ENCODE measurements around the gene CEP350.
"Not testable (repeated sequence)": the region's sequence is repeated elsewhere in the genome, so short reads cannot be mapped to it uniquely, and the experiment has no call there.

The CEP350 gene

GRCh38 chr1:179939941-179940340 is 14.7 kb upstream of the CEP350 start:
- no peak for DNase-seq

GRCh38 chr1:179941454-179941853 is 13.2 kb upstream of the CEP350 start:
- DNase-seq: no peak

DNA sequence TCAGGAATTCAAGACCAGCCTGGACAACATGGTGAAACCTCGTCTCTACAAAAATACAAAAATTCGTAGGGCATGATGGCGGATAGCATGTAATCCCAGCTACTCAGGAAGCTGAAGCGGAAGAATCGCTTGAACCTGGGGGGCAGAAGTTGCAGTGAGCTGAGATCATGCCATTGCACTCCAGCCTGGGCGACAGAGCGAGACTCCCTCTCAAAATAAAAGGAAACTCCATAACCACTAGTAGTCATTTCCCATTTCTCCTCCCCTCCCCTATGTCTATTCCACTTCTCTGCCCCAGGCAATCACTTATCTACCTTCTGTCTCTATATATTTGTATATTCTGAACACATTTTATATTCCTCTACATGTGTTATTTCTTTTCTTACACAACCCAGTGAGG is 4.0 kb upstream of the CEP350 start:
- DNase-seq: no peak

DNA sequence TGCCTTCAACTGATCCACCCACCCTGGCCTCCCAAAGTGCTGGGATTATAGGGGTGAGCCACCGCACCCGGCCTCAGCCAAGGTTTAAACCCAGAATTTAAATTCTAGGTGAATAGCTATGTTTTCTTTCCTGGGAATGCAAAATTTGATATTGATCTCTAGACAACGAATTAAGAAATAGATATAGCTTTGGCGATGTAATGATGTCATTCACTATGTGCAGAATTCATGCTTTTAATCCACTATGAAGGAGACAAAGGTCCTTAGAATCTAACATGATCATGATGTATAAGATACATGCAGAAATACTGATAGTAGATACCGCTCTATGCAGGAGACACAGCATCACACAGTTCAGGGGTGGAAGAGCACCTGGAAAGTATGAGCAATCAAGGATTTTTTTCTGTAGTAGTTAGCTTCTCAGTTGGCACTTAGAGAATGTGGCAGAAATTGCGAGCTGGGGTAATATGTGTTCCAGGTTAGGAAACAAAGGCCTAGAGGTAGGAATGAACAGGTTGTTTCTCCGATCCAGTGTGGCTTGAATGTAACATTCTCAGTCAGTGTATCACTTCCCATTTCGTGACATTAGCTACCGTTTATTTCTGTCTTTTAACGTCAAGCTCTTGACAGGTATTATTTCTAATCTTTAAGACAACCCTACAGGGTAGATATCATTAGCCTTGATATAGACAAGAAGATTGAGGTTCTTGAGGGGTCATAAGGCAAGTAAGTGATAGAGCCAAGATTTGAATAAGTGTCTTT is 3.0 kb upstream of the CEP350 start:
- no peak for DNase-seq

GRCh38 chr1:179952186-179952585 is 2.4 kb upstream of the CEP350 start:
- DNase-seq: no peak

DNA sequence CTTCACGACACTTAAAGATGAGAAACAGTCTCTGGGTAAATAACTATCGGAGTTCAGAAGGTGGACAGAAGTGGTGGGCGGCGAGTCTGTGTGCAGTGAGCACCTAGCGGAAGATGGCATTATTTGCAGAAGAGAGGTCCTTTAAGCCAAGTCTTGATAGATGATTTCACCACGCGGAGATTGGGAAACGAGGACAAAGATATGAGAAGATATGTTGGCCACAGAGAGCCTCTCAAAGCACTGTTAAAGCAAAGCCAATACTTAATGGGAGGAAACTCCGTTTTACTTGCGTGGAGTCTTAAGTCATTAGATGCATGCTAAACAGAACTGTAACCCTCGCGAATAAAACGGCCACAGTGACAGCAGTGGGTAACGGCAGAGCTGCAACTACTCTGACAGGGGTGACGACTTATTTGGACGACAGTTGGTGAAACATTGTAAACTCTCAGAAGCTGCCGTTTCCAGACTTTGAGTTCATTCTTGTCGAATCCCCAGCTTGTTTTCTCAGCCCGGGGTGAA is 577 bp upstream of the CEP350 start:
- no peak for DNase-seq

GRCh38 chr1:179955287-179955680 is 674 bp downstream of the CEP350 start:
- no peak for DNase-seq

GRCh38 chr1:179955731-179956130 is 1.1 kb downstream of the CEP350 start:
- no peak for DNase-seq

DNA sequence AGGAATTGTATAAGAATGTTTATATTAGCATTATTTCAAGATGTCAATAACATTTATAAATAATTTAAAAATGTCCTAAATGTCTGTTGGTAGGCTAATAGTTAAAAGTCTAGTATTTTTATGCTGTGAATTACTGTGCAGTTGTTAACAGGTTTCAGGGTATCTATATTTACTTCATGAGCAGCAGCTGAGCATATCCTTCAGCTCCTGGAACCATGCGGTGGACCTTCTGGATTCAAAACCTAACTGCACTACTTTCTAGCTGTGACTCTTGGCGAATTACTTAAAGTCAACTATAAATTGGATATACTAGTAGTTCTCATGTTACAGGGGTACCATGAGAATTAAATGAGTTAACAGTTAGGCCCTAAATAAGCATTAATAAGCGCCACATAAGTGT is 3.7 kb downstream of the CEP350 start:
- no peak for DNase-seq

GRCh38 chr1:179962168-179962567 is 7.6 kb downstream of the CEP350 start:
- DNase-seq: not testable (repeated sequence)

GRCh38 chr1:179966551-179966950 is 11.9 kb downstream of the CEP350 start:
- no peak for DNase-seq

DNA sequence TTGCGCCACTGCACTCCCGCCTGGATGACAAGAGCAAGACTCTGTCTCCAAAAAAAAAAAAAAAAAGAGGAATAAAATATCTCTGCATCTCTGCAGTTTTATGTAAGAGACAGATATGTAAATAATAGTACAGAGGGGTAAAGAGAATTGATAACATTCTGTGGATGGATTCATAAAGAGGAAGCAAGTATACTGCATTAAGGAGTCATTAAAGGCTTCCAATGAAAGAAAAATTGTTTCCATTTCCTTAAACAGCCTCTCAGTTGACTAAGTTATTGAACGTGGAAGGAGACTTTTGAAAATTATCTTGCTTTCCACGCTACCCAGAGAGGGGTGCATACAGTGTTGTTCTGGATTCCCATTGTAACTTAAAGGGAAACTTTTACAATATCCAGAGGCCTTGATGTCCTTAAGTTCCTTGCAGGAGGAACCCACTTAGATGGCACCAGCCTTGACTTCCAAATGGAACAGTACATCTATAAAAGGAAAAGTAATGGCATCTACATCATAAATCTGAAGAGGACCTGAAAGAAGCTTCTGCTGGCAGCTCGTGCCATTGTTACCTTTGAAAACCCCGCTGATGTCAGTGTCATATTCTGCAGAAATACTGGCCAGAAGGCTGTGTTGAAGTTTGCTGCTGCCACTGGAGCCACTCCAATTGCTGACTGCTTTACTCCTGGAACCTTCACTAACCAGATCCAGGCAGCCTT is 13.8 kb downstream of the CEP350 start:
- DNase-seq: no peak

GRCh38 chr1:179968994-179969919 is 14.6 kb downstream of the CEP350 start:
- DNase-seq: no peak

GRCh38 chr1:179969962-179970361 is 15.4 kb downstream of the CEP350 start:
- DNase-seq: no peak

- DNase-seq: no peak
Measured at GRCh38 chr1:179971563-179972496, 17.2 kb downstream of the CEP350 start.

DNA sequence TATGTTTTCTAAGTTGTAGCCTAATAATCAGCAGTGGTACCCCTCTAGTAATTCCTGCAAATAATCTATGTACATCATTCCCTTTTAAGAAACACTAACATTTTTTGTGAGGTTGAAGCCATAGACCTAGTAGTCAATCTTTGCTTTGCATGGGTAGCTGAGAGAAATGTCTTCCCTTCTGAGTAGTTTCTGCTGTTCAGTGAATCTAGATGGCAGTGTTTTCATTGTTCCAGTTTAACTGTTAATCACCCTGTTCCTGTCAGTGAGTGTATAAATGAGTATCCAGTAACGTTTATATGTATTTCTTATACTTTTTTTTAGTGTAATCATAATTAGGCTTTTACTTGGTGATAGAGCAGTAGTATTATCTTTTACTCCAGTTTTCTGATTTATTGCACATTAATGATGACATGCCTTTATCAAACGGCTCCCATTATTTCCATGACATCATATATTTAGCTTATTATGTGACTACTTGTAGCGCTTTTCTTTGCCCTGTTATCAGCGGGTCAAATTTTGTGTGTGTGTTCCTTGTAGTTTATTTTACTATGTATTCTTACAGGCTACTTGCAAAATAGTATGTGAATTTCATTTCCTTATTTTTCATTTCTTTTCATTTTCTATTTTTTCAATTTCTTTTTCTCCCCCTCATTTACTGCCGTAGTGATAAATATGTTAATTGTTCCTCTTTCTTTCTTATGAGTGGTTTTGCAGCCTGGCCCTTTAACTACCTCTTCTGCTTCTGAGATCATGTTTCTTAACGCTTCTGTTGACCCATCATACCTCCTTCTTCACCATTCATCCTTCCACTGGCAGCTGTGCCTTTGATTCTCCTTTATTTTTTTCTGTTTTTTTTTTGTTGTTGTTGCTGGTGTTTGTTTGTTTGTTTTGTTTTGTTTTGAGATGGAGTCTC is 18.8 kb downstream of the CEP350 start:
- no peak for DNase-seq

- no peak for DNase-seq
Measured at GRCh38 chr1:179976970-179977651, 22.5 kb downstream of the CEP350 start.

DNA sequence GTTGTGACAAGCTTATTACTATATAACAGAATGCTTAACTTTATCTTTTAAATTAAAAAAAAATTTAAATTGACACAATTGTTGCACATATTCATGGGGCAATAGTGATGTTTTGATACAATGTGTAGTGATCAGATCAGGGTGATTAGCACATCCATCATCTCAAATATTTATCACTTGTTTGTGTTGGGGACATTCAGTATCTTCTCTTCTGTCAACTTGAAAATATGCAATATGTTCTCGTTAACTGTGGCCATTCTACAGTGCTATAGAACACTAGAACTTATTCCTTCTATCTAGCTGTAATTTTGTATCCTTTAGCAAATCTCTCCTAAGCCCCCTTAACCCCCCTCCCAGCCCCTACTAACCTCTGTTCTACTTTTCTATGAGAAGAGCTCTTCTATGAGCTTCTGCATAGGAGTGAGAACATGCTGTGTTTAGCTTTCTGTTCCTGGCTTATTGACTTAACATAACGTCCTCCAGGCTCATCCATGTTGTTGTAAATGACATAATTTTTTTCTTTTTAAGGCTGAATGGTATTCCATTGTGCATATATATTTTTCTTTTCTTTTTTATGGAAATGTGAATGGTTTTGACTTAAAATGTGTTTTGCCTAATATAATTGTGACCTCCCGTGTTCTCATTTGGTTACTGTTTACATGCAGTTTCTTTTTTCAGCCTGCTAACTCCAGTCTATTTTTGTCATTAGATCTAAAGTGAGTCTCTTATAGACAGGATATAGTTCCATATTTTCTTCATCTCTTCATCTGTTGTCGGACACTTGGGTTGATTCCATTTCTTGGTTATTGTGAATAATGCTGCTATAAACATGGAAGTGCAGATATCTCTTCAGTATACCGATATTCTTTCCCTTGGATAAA is 23.8 kb downstream of the CEP350 start:
- no peak for DNase-seq

- DNase-seq: no peak
Measured at GRCh38 chr1:179984101-179984500, 29.5 kb downstream of the CEP350 start.
